ENCODE measurements around the gene ETFA.

GRCh38 chr15:76209523-76209922, 101.7 kb downstream of the ETFA start:
- TF ChIP-seq POLR2AphosphoS5 (IDR thresholded peaks at IDR 0.05; ENCODE audit: low read depth, low read length) (no peak), EP300 (IDR thresholded peaks at IDR 0.05; ENCODE audit: borderline replicate concordance in 1 of 2, low read depth in 2 of 2, low read length in 2 of 2) (no peak), CTCF (IDR thresholded peaks at IDR 0.05; ENCODE audit: control extremely low read depth in 1 of 3, insufficient read depth in 1 of 3, low read depth in 1 of 3, low read length in 3 of 3) (no peak), ATF2 (IDR thresholded peaks at IDR 0.05; ENCODE audit: low read length) (no peak)

Data from H1 (cell line).